Right atrium auricular region (tissue), 2 donors: ENCODE data around the gene BCAP31. TPM values are rescaled to one million over a fixed set of nuclear protein-coding genes. Genes with fewer than 3 reads are reported as not detected.

ENCODE experiments used
- DNase-seq: peaks from one replicate; pipeline ENCODE4 v3.0.0-alpha.2; 2019; ENCODE audit warnings: low spot score
- H3K27ac ChIP-seq, 2 donors: fragments of 200-600 bp; sonication (generic); 1 replicate in 1 of 2; 2 replicates in 1 of 2; pipeline ENCODE4 v1.5.1; 2016 to 2019
- H3K27me3 ChIP-seq, 2 donors: fragments of 200-600 bp; sonication (generic); one replicate each; pipeline versions ENCODE4 v1.5.1 to v1.6.0; 2017 to 2019
- H3K36me3 ChIP-seq: fragments of 200-600 bp; sonication (generic); one replicate; pipeline ENCODE4 v1.5.1; 2016
- H3K4me1 ChIP-seq, 2 donors: fragments of 200-600 bp; sonication (generic); one replicate each; pipeline versions ENCODE4 v1.5.1 to v1.6.0; 2017 to 2019
- H3K4me3 ChIP-seq, 2 donors: fragments of 200-600 bp; sonication (generic); 1 replicate in 1 of 2; 2 replicates in 1 of 2; pipeline ENCODE4 v1.5.1; 2017 to 2019; ENCODE audit warnings: mild to moderate bottlenecking in 1 of 2, moderate library complexity in 1 of 2
- H3K9me3 ChIP-seq, 2 donors: fragments of 200-600 bp; sonication (generic); one replicate each; pipeline ENCODE4 v1.5.1; 2019
- total RNA-seq, 2 donors: library from RNA; depleted of rRNA; stranded (reverse); fragments of >200 nt; gene quantifications; one replicate each; pipeline ENCODE4 v1.1.0, GENCODE V29; 2016
- TF ChIP-seq, protein P1 (sequence below), 2 donors: fragments of 200-600 bp; sonication (generic); IDR thresholded peaks; one replicate each; pipeline ENCODE4 v1.5.1; 2019; ENCODE audit warnings: antibody characterized with exemption in 2 of 2

Gene BCAP31
- total RNA-seq, 2 donors from 2014 or later: 86.3 to 109 TPM

DNA sequence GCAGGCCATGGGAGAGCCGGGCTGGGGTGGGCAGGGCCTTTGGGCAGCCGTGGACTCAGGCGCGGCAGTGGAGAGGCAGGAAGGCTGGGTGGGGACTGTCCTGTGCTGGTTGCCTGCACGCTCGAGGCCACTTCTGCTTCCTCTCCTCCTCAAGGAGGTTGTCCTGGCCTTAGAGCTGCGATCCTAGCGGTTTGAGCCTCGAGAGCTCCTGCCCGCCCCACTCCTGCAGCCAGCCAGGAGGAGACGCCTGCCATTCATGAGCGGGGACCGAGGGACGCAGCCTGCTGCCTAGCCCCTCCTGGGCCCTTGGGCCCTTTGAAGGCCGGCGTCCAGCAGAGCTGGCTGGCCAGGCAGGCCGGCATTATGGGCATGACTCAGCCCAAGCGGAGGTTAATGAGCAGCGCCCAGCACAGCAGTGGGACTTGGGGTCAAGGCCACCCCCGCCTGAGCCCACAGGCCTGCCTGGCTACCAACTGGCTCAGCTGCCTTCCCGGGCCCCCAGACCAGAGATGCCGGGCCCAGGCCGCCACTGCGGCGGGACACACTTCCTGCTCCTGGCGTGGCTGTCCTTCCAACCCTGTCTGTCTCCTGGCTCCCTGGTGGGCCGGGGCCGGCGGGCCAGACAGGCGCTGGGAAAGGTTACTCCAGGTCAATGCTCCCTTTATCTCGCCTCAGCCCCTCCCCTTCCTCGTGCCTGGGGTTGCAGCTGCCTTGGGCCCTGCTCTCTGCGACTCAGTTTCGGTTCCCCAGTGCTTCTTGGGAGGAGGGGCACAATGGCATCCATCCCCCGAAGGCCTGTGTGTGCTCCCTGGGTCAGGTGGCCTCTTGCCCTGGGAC, 2.3 kb upstream of the BCAP31 start:
- Histone ChIP-seq H3K27ac (peak overlapping the region; percentile 84 to 89), H3K27me3 (no peaks in the 10 kb centered on the region), H3K4me1 (peaks cover 0 to 49% of the 10 kb centered on the region in 2 donors), H3K4me3 (peak overlapping the region in 1 of 2 donors; percentile 71), H3K9me3 (peaks cover 0 to 7% of the 10 kb centered on the region in 2 donors), H3K36me3 (no peaks in the 10 kb centered on the region)
- TF ChIP-seq, protein P1, sequence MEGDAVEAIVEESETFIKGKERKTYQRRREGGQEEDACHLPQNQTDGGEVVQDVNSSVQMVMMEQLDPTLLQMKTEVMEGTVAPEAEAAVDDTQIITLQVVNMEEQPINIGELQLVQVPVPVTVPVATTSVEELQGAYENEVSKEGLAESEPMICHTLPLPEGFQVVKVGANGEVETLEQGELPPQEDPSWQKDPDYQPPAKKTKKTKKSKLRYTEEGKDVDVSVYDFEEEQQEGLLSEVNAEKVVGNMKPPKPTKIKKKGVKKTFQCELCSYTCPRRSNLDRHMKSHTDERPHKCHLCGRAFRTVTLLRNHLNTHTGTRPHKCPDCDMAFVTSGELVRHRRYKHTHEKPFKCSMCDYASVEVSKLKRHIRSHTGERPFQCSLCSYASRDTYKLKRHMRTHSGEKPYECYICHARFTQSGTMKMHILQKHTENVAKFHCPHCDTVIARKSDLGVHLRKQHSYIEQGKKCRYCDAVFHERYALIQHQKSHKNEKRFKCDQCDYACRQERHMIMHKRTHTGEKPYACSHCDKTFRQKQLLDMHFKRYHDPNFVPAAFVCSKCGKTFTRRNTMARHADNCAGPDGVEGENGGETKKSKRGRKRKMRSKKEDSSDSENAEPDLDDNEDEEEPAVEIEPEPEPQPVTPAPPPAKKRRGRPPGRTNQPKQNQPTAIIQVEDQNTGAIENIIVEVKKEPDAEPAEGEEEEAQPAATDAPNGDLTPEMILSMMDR (IDR thresholded peaks at IDR 0.05): no peak
- peak; percentile 69 for DNase-seq

DNA sequence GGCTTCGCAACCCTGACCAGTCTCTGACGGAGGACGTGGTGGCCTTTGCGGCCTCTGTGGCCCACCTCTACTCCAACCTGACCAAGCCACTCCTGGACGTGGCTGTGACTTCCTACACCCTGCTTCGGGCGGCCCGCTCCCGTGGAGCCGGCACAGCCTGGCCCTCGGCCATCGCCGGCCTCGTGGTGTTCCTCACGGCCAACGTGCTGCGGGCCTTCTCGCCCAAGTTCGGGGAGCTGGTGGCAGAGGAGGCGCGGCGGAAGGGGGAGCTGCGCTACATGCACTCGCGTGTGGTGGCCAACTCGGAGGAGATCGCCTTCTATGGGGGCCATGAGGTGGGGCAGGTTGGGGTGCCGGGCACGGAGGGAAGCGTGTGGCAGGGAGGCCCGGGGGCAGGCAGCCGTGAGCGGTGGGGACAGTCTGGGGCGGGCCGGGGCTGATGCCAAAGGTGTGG, 1.7 kb upstream of the BCAP31 start:
- no peaks in the 10 kb centered on the region for H3K36me3 ChIP-seq
- H3K27ac ChIP-seq: peak overlapping the region; percentile 84 to 89
- DNase-seq: no peak
- peaks cover 0 to 49% of the 10 kb centered on the region in 2 donors for H3K4me1 ChIP-seq
- peaks cover 0 to 1% of the 10 kb centered on the region in 2 donors for H3K9me3 ChIP-seq
- TF ChIP-seq, protein P1 (IDR thresholded peaks at IDR 0.05): no peak
- H3K27me3 ChIP-seq: no peaks in the 10 kb centered on the region
- H3K4me3 ChIP-seq: peak overlapping the region in 1 of 2 donors; percentile 71

DNA sequence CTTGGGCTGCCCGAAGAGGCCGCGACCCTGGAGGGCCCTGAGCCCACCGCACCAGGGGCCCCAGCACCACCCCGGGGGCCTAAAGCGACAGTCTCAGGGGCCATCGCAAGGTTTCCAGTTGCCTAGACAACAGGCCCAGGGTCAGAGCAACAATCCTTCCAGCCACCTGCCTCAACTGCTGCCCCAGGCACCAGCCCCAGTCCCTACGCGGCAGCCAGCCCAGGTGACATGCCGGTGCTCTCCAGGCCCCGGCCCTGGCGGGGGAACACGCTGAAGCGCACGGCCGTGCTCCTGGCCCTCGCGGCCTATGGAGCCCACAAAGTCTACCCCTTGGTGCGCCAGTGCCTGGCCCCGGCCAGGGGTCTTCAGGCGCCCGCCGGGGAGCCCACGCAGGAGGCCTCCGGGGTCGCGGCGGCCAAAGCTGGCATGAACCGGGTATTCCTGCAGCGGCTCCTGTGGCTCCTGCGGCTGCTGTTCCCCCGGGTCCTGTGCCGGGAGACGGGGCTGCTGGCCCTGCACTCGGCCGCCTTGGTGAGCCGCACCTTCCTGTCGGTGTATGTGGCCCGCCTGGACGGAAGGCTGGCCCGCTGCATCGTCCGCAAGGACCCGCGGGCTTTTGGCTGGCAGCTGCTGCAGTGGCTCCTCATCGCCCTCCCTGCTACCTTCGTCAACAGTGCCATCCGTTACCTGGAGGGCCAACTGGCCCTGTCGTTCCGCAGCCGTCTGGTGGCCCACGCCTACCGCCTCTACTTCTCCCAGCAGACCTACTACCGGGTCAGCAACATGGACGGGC, 1.0 kb upstream of the BCAP31 start:
- H3K27me3 ChIP-seq: no peaks in the 10 kb centered on the region
- H3K36me3 ChIP-seq: peaks cover 6% of the 10 kb centered on the region
- DNase-seq: no peak
- TF ChIP-seq, protein P1 (IDR thresholded peaks at IDR 0.05): no peak
- H3K4me3 ChIP-seq: peak overlapping the region; percentile 65 to 71
- peak overlapping the region; percentile 84 to 89 for H3K27ac ChIP-seq
- H3K9me3 ChIP-seq: no peaks in the 10 kb centered on the region
- H3K4me1 ChIP-seq: peaks cover 0 to 49% of the 10 kb centered on the region in 2 donors

DNA sequence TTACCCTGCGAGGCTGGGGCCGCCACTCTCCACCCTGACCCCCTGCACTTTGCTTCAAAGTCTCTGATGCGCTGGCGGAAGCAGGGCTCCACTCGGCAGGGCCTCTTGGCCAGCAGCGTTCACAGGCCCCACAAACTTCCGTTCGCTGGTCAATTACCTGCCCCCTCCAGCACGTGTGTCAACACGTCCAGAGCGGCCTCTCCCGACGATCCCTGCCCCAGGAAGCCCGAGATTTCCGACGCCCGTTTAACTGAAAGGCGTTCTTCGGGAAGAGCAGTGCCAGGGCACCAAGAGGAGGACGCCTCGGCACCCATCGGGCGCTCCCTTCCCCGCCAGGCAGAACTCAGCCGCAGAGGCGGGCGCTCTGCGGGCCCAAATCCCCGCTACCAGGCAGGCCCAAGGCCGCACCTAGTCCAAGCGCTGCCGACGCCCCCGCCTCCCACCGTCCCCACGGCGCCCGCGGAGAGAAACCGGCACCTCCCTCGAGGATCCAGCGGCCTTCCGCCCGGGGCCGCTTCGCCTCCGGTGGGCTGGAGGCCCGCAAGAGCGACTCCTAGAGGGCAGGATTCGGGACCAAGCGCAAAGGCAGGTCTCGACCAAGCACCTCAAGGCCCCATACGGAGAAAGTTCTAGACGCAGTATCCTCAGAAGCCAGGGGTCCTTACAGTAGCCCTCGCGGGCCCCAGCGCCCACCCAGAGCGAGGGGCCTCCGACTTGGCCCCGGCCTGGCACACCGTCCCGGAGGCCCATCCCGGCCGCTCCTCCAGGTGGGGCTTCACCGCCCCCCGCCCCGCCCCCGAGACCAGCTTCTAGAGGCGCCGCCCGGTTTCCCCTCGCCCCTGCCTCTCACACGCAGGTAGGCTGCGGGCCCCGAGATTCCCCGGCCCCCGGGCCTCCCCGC, 586 bp downstream of the BCAP31 start:
- Histone ChIP-seq H3K4me3 (peak overlapping the region; percentile 65 to 71), H3K4me1 (peaks cover 0 to 44% of the 10 kb centered on the region in 2 donors), H3K36me3 (peaks cover 17% of the 10 kb centered on the region), H3K27me3 (no peaks in the 10 kb centered on the region), H3K27ac (peak overlapping the region; percentile 84 to 89), H3K9me3 (no peaks in the 10 kb centered on the region)
- TF ChIP-seq, protein P1 (IDR thresholded peaks at IDR 0.05): no peak
- no peak for DNase-seq

DNA sequence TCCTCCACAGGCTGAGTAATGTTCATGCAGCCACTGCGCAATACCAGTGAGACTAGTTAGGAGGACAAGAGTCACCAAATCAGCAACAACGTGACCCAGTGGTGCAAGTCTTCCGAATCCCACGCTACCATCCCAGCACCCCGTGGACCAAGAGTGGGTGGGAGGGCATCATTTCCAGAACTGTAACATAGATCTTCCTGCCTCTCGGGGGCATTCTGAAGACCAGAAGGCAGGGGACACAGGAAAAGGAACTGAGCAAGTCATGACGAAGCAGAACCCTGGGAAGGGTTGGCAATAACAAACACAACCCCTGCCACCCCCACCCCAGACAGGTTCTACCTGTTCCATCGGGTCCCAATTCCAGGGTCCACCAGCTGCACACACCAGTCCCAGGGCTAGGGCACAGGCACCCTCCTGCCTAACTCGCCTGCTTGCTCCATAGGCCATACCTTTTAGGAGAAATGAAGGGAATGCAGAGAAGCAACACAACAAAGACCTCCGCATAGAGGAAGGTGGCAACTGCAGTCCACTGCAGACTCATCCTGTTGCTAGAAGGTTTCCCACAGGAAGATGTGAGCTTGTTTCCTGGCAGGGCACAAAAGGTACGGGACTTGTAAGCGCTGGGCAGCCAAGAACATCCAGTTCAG, 1.4 kb downstream of the BCAP31 start:
- Histone ChIP-seq H3K36me3 (peaks cover 17% of the 10 kb centered on the region), H3K27me3 (no peaks in the 10 kb centered on the region), H3K4me1 (peaks cover 0 to 36% of the 10 kb centered on the region in 2 donors), H3K4me3 (peak overlapping the region; percentile 65 to 71), H3K9me3 (no peaks in the 10 kb centered on the region), H3K27ac (peak overlapping the region; percentile 84 to 89)
- TF ChIP-seq, protein P1 (IDR thresholded peaks at IDR 0.05): no peak
- DNase-seq: no peak
